D721Med (cell line): ENCODE data around the gene FSTL5.

ENCODE experiments used
- DNase-seq: peaks from one replicate; pipeline ENCODE4 v3.0.0; 2011; ENCODE audit warnings: low spot score; ENCODE audit not compliant: insufficient read length
- FAIRE-seq: peaks from 2 replicates; lab custom pipeline; 2011; peaks lifted over from hg19 to GRCh38; lab: Jason Lieb, UNC
- TF ChIP-seq, protein P1 (sequence below): IDR thresholded peaks from 2 replicates; pipeline ENCODE4 v1.5.1; 2012; ENCODE audit warnings: mild to moderate bottlenecking, control low read depth; ENCODE audit not compliant: insufficient read depth; ENCODE audit errors: missing control alignments

Gene FSTL5

DNA sequence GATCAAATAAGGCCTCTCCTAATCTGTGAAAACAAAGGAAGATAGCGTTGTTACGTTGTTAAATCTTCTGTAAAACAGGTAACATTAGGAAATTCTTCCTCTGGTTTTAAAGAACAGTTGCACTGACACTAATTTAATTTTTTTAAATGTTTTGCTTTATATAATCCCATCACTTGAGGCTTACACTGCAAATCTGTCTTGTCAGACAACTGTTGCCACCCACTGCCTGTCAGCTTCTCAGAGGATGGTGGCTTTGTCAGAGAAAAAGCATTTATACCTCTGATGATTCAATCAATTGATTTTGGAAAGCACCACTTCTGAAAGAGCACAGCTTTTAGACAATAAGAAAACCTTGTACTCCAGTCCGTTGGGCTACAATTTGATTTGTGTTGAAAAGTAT, 799.1 kb downstream of the FSTL5 start:
- DNase-seq (no peak), FAIRE-seq (peak; percentile 81)
- TF ChIP-seq, protein P1, sequence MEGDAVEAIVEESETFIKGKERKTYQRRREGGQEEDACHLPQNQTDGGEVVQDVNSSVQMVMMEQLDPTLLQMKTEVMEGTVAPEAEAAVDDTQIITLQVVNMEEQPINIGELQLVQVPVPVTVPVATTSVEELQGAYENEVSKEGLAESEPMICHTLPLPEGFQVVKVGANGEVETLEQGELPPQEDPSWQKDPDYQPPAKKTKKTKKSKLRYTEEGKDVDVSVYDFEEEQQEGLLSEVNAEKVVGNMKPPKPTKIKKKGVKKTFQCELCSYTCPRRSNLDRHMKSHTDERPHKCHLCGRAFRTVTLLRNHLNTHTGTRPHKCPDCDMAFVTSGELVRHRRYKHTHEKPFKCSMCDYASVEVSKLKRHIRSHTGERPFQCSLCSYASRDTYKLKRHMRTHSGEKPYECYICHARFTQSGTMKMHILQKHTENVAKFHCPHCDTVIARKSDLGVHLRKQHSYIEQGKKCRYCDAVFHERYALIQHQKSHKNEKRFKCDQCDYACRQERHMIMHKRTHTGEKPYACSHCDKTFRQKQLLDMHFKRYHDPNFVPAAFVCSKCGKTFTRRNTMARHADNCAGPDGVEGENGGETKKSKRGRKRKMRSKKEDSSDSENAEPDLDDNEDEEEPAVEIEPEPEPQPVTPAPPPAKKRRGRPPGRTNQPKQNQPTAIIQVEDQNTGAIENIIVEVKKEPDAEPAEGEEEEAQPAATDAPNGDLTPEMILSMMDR, result no peak

DNA sequence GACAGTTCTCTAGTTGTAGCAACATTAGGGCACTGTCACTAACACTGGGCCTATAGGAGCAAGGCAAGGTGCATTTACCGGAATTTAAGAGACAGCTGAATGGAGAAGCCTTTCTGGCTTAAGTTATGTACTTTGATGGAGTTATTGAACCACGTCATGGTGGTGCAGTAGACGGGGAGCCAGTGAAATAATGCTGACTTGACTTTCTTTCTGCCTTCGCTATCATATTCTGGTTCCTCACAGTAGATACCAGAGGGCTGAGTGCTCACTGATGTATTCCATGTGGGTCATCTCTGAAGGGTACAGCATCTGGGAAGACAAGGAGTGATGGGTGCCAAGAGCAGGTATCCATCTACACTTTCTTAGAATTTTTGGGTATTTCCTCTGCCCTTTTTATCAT, 802.8 kb downstream of the FSTL5 start:
- FAIRE-seq, result no peak
- TF ChIP-seq, protein P1, result no peak
- DNase-seq, result no peak

DNA sequence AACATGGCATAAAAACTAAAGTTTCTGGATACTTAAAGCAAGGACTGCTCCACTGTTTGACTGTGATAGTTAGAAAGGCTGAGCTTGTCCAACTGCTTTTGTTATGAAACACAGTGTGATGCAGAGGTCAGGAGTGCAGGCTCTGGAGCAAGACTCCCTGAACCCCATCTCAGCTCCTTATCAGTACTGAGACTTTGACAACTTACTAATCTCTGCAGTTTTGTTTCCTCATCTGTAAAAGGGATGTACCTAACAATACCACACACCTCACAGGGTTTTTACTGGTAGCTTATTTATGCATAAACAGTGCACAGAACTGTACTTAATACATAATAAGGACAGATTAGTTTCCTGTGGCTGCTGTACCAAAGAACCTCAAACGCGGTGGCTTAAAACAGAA, 804.3 kb downstream of the FSTL5 start:
- DNase-seq (no peak), FAIRE-seq (no peak)
- TF ChIP-seq, protein P1, result no peak

DNA sequence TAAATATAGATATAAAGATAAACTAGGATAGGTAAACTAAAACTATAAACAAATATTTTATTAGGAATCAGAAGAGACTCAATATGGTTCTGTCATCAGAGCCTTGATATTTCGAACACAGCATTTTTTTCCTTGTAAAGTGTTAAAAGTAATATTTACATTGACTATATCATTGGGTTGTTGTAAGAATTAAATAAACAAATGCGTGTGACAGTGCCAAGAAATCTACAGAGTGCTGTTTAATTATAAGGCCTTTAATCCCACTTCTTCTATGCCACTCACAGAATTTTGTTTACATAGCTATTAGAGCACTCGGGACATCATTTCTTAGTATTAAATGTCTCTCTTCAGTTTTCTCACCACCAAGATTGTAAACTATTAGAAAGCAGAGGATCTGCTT, 807.4 kb downstream of the FSTL5 start:
- TF ChIP-seq, protein P1, result no peak
- DNase-seq, result no peak
- no peak for FAIRE-seq

DNA sequence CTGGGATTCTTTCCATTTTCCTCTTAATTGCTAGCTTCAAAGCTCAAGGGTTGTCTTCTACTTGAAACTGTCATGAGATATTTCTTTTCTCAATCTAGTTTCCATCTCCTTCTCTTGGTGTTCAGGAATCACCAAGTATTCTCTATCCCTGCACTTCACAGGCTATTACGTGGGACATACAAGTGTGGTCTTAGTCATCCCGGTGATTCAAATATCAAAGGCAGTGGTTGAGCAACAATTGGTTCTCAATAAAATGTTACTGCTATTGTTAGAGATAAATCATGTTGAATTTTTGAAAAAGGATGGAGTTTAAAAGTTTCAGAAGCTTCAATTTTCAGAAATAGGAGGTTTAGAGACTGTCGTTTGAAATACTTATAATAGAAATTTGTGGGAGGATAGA, 812.9 kb downstream of the FSTL5 start:
- no peak for FAIRE-seq
- DNase-seq, result no peak
- TF ChIP-seq, protein P1, result no peak

DNA sequence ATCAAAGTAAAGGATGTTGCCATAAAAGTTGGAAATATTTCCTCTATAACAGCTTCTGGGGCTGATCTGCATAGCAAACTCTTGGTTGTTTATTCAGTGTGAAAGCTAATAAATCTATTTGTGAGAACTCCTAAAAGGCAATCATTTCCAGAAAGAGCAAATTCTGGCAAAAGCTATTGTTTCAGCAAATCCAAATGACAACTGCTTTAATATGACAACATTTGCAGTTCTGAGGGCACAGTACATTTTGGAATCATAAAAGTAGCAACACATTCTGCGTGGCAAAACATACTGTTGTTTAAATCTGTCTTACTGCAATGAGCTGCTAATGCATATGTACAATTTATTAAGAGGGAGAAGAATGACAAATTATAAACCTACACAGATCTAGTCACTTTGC, 818.1 kb downstream of the FSTL5 start:
- no peak for DNase-seq
- FAIRE-seq, result no peak
- TF ChIP-seq, protein P1, result no peak

DNA sequence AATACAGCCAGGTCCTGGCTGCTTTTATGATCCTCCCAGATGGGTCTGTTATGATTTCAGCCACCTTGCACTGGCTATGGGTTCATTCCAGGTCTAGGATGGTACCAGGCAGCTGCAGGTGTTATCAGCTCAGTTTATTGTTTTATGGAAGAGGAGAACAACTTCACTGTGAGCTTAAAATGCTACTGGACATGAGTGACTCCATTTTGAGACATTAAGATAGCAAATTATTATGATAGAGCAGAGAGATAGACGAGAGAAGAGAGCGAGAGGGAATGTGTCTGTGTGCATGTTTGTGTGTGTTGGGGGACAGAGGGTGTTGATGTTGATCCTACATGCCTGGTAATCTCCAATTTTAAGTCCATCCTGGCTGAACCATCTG, 820.2 kb downstream of the FSTL5 start:
- DNase-seq (no peak), FAIRE-seq (no peak)
- TF ChIP-seq, protein P1, result no peak
